HepG2 (cell line): Measurements from ENCODE around the gene PMVK. TPM values are rescaled to one million over a fixed set of nuclear protein-coding genes. Genes with fewer than 3 reads are reported as not detected.

ENCODE experiments used
- ATM ChIP-seq: fragments of 450-650 bp; IDR thresholded peaks from 2 replicates; pipeline ENCODE4 v1.7.1; 2017; ENCODE audit warnings: mild to moderate bottlenecking, borderline replicate concordance
- DMAP1 ChIP-seq: IDR thresholded peaks from 2 replicates; pipeline ENCODE4 v1.6.1; 2016
- FOXJ3 ChIP-seq: sonication (generic); formaldehyde crosslinking; IDR thresholded peaks from 2 replicates; pipeline ENCODE4 v1.4.0; 2020; ENCODE audit warnings: missing genetic modification reagents, mild to moderate bottlenecking, borderline replicate concordance
- FOXO4 ChIP-seq: sonication (generic); formaldehyde crosslinking; conservative IDR thresholded peaks from 2 replicates; pipeline ENCODE4 v1.8.1; 2023; ENCODE audit warnings: missing genetic modification reagents
- GATA4 ChIP-seq: sonication (generic); IDR thresholded peaks from 2 replicates; pipeline ENCODE4 v1.6.1; 2016; ENCODE audit warnings: antibody characterized with exemption, low read depth, borderline replicate concordance
- HDAC1 ChIP-seq: sonication (generic); formaldehyde crosslinking; IDR thresholded peaks from 2 replicates; pipeline ENCODE4 v1.5.1; 2020; ENCODE audit warnings: mild to moderate bottlenecking, missing genetic modification reagents
- HNRNPK ChIP-seq: fragments of 200-400 bp; formaldehyde crosslinking; IDR thresholded peaks from 2 replicates; pipeline ENCODE4 v1.6.1; 2018; ENCODE audit warnings: low read length, low read depth, moderate library complexity, mild to moderate bottlenecking; ENCODE audit not compliant: poor library complexity, severe bottlenecking
- MTERF4 ChIP-seq: sonication (generic); formaldehyde crosslinking; IDR thresholded peaks from 2 replicates; pipeline ENCODE4 v1.8.0; 2023; ENCODE audit warnings: mild to moderate bottlenecking, missing genetic modification reagents
- MXD1 ChIP-seq: sonication (generic); formaldehyde crosslinking; IDR thresholded peaks from 2 replicates; pipeline ENCODE4 v1.4.0; 2020; ENCODE audit warnings: mild to moderate bottlenecking, missing genetic modification reagents
- NONO ChIP-seq, 2 experiments: fragments of 450-650 bp in 1 of 2; sonication (generic) in 1 of 2; formaldehyde crosslinking in 1 of 2; IDR thresholded peaks in 1 of 2; conservative IDR thresholded peaks in 1 of 2; 2 replicates each; pipeline versions ENCODE4 v1.6.1 to v1.8.0; 2017 to 2022; ENCODE audit warnings: mild to moderate bottlenecking in 1 of 2, missing genetic modification reagents in 1 of 2, moderate library complexity in 1 of 2
- PHF21A ChIP-seq: sonication (generic); formaldehyde crosslinking; IDR thresholded peaks from 2 replicates; pipeline ENCODE4 v1.5.0; 2020; ENCODE audit warnings: mild to moderate bottlenecking, missing genetic modification reagents
- RFX1 ChIP-seq: fragments of 450-650 bp; IDR thresholded peaks from 2 replicates; pipeline ENCODE4 v1.6.1; 2017
- ZBTB43 ChIP-seq: sonication (generic); formaldehyde crosslinking; conservative IDR thresholded peaks from 2 replicates; pipeline ENCODE4 v1.4.0; 2020; ENCODE audit warnings: missing genetic modification reagents
- ZFP37 ChIP-seq: sonication (generic); formaldehyde crosslinking; IDR thresholded peaks from 2 replicates; pipeline ENCODE4 v1.4.0; 2020; ENCODE audit warnings: missing genetic modification reagents, borderline replicate concordance
- ZNF12 ChIP-seq: sonication (generic); formaldehyde crosslinking; IDR thresholded peaks from 2 replicates; pipeline ENCODE4 v1.5.0; 2020; ENCODE audit warnings: missing genetic modification reagents
- ZNF180 ChIP-seq: sonication (generic); formaldehyde crosslinking; IDR thresholded peaks from 2 replicates; pipeline ENCODE4 v1.4.0; 2020; ENCODE audit warnings: low read depth, missing genetic modification reagents, borderline replicate concordance
- ZNF232 ChIP-seq: sonication (generic); formaldehyde crosslinking; IDR thresholded peaks from 2 replicates; pipeline ENCODE4 v1.4.0; 2020; ENCODE audit warnings: missing genetic modification reagents, borderline replicate concordance
- ZNF234 ChIP-seq: sonication (generic); formaldehyde crosslinking; conservative IDR thresholded peaks from 2 replicates; pipeline ENCODE4 v1.5.1; 2020; ENCODE audit warnings: mild to moderate bottlenecking, missing genetic modification reagents
- ZNF253 ChIP-seq: sonication (generic); formaldehyde crosslinking; IDR thresholded peaks from 2 replicates; pipeline ENCODE4 v1.8.0; 2022; ENCODE audit warnings: mild to moderate bottlenecking, missing genetic modification reagents, borderline replicate concordance
- ZNF263 ChIP-seq: sonication (generic); formaldehyde crosslinking; IDR thresholded peaks from 2 replicates; pipeline ENCODE4 v1.4.0; 2020; ENCODE audit warnings: missing genetic modification reagents
- ZNF326 ChIP-seq: sonication (generic); formaldehyde crosslinking; IDR thresholded peaks from 2 replicates; pipeline ENCODE4 v1.4.0; 2020; ENCODE audit warnings: missing genetic modification reagents, borderline replicate concordance
- ZNF547 ChIP-seq: sonication (generic); formaldehyde crosslinking; IDR thresholded peaks from 2 replicates; pipeline ENCODE4 v1.5.1; 2020; ENCODE audit warnings: mild to moderate bottlenecking, missing genetic modification reagents
- ZNF569 ChIP-seq: sonication (generic); formaldehyde crosslinking; IDR thresholded peaks from 2 replicates; pipeline ENCODE4 v1.5.0; 2020; ENCODE audit warnings: mild to moderate bottlenecking, missing genetic modification reagents, moderate library complexity, borderline replicate concordance
- ZNF607 ChIP-seq: sonication (generic); formaldehyde crosslinking; IDR thresholded peaks from 2 replicates; pipeline ENCODE4 v1.5.1; 2020; ENCODE audit warnings: missing genetic modification reagents, mild to moderate bottlenecking, borderline replicate concordance
- ZNF766 ChIP-seq: sonication (generic); formaldehyde crosslinking; IDR thresholded peaks from 2 replicates; pipeline ENCODE4 v1.5.0; 2020; ENCODE audit warnings: missing genetic modification reagents, borderline replicate concordance
- ZNF850 ChIP-seq: sonication (generic); formaldehyde crosslinking; conservative IDR thresholded peaks from 2 replicates; pipeline ENCODE4 v1.9.0; 2021; ENCODE audit warnings: mild to moderate bottlenecking, missing genetic modification reagents
- ZSCAN31 ChIP-seq: sonication (generic); formaldehyde crosslinking; IDR thresholded peaks from 2 replicates; pipeline ENCODE4 v1.5.0; 2020; ENCODE audit warnings: low read depth, mild to moderate bottlenecking, missing genetic modification reagents
- polyA plus RNA-seq, 8 experiments: library from polyadenylated mRNA; depleted of rRNA in 3 of 8; stranded (reverse) in 7 of 8; unstranded in 1 of 8; fragments of >200 nt; fragmentation: Illumina TruSeq in 4 of 8; extraction: Trizol in 4 of 8; gene quantifications; 2 replicates each; pipeline versions ENCODE4 v1.2.1 to v1.2.3, GENCODE V29; 2011 to 2016; ENCODE audit warnings: low read depth in 4 of 8, missing spikeins in 1 of 8, mixed read lengths in 1 of 8; ENCODE audit not compliant: insufficient read depth in 1 of 8
- total RNA-seq, 5 experiments: library from RNA; depleted of rRNA; stranded (reverse); fragments of >200 nt; fragmentation: Illumina TruSeq; extraction: Trizol; gene quantifications; 2 replicates each; pipeline ENCODE4 v1.2.3, GENCODE V29; 2016; ENCODE audit warnings: low read depth in 1 of 5

The PMVK gene
- total and polyA plus RNA-seq, 2 of the 13 experiments (the other 11 are each of a cell fraction or from before 2014, with no cell fraction given), result 3.9 to 12.6 TPM

GRCh38 chr1:154945160-154945961 lies 8.8 kb upstream of the PMVK start (continued):
- no peak for TF ChIP-seq MXD1 (CRISPR knock-in tag)
- TF ChIP-seq ZNF253 (CRISPR knock-in tag), result no peak
- no peak for TF ChIP-seq FOXO4 (CRISPR knock-in tag)
- TF ChIP-seq ZNF263 (CRISPR knock-in tag), result no peak
- TF ChIP-seq ZNF234, result no peak
- 0 out of 2 replicates have a peak, but pooled peaks have one; percentile 5 for TF ChIP-seq DMAP1
- TF ChIP-seq ZNF12 (CRISPR knock-in tag), result no peak
- TF ChIP-seq ZNF607, result 0 out of 2 replicates have a peak, but pooled peaks have one; percentile 45
- no peak for TF ChIP-seq ZSCAN31 (CRISPR knock-in tag)
- TF ChIP-seq RFX1, result no peak
- 0 out of 2 replicates have a peak, but pooled peaks have one; percentile 12 for TF ChIP-seq ZNF232 (CRISPR knock-in tag)
- no peak for TF ChIP-seq ZNF569 (CRISPR knock-in tag)
- no peak for TF ChIP-seq ZBTB43 (CRISPR knock-in tag)
- TF ChIP-seq ZNF850 (CRISPR knock-in tag), result 0 out of 2 replicates have a peak, but pooled peaks have one; percentile 22
- no peak for TF ChIP-seq GATA4
- TF ChIP-seq ZNF766 (CRISPR knock-in tag), result 0 out of 2 replicates have a peak, but pooled peaks have one; percentile 53
- no peak for TF ChIP-seq PHF21A
- no peak for TF ChIP-seq ATM
- no peak for TF ChIP-seq ZNF547
- TF ChIP-seq ZNF326 (CRISPR knock-in tag), result no peak
- TF ChIP-seq HNRNPK, result no peak
- no peak for TF ChIP-seq ZFP37 (CRISPR knock-in tag)
- TF ChIP-seq ZNF180 (CRISPR knock-in tag), result no peak
- no peak for TF ChIP-seq NONO (IDR thresholded peaks at IDR 0.05)
- 0 out of 2 replicates have a peak, but pooled peaks have one; percentile 10 for TF ChIP-seq NONO (CRISPR knock-in tag; conservative IDR thresholded peaks at IDR 0.05)
- no peak for TF ChIP-seq MTERF4 (CRISPR knock-in tag)
- TF ChIP-seq HDAC1 (CRISPR knock-in tag), result peak; percentile 29
- no peak for TF ChIP-seq FOXJ3
